GM10266 (cell line): ENCODE measurements around the gene ROR1.

ENCODE experiments used
- DNase-seq: peaks from one replicate; pipeline ENCODE4 v3.0.0; 2012; ENCODE audit errors: extremely low spot score
- TF ChIP-seq, protein P1 (sequence below): IDR thresholded peaks from 2 replicates; pipeline ENCODE4 v1.5.1; 2012; ENCODE audit warnings: mild to moderate bottlenecking, low read depth; ENCODE audit not compliant: control insufficient read depth, insufficient read depth; ENCODE audit errors: missing control alignments

ROR1 gene

DNA sequence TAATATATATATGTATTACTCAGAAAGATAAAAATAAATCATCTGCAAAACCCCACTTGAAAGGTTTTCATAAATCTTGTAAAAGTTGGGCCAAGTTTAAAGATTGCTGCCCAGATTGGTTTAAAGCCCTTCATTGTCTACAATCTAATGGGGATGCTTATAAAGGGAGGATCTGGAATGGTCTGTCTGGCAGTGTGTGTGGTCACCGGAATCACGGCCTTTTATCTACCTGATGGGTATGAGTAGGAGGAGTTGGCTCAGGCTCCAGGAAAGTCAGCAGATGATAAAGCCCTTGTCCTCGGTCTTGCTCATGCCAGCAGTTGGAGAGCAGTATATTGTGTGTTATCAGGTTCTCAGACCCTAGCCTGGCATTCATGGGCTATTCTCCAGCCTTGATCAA is 197.7 kb downstream of the ROR1 start:
- DNase-seq, result no peak
- TF ChIP-seq, protein P1, sequence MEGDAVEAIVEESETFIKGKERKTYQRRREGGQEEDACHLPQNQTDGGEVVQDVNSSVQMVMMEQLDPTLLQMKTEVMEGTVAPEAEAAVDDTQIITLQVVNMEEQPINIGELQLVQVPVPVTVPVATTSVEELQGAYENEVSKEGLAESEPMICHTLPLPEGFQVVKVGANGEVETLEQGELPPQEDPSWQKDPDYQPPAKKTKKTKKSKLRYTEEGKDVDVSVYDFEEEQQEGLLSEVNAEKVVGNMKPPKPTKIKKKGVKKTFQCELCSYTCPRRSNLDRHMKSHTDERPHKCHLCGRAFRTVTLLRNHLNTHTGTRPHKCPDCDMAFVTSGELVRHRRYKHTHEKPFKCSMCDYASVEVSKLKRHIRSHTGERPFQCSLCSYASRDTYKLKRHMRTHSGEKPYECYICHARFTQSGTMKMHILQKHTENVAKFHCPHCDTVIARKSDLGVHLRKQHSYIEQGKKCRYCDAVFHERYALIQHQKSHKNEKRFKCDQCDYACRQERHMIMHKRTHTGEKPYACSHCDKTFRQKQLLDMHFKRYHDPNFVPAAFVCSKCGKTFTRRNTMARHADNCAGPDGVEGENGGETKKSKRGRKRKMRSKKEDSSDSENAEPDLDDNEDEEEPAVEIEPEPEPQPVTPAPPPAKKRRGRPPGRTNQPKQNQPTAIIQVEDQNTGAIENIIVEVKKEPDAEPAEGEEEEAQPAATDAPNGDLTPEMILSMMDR, result no peak

DNA sequence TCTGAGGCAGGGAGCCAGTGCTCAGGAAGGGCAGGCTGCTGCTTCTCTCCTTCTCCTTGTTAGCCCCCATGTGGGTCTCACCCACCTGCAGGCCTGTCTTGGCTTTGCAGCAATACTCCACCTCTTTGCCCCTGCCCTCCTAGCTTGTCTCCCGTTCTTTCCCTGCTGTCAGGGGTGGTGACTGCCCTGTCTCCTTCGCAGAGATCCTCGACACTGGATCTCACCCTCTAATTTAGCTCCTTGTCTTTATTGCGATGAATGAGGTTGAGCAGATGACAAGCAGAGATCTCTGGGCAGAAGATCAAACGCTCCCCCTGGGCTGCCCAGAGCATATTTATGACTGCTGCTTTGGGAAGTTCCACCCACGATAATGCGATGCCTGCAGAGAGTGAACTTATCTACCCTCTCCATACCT is 199.2 kb downstream of the ROR1 start:
- TF ChIP-seq, protein P1, result no peak

DNA sequence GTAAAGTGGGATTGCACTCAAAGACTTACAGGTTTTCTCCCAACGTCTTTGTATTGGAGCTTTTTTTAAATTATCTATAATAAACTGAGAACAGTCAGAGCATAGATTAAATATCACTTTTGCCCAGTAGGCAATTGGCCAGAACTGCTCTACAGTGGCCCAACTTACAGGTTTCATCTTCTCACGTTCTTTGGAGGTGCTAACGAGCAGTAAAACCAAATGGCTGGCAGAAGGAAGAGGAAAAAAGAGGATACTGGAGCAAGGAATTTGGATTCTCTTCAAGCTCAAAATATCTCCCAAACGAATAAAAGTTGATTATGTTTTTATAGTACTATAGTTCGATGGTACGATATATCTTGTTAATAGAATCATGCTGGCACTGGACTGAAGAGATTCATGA is 201.1 kb downstream of the ROR1 start:
- TF ChIP-seq, protein P1, result no peak
- no peak for DNase-seq

More for the DNA sequence above, 199.2 kb downstream of the ROR1 start:
- DNase-seq, result no peak

DNA sequence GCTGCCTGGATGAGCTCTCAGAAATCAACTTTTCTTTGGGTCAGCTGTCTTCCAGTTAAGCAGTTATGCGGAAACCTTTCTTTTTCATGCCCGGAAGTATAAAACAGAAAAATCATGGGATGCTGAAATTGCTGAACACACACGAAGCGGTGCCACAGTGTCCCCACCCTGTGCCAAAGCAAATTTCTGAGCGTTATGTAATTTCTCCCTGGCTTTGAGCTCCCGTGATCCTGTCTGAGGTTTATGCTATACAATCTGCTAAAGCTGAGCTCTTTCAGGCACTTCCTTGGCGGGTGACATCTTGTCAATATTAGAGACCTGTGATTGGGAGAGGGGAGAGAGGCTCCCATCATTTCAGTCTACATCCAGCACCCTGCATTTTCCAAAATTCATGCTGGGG is 201.7 kb downstream of the ROR1 start:
- no peak for DNase-seq
- TF ChIP-seq, protein P1, result no peak

DNA sequence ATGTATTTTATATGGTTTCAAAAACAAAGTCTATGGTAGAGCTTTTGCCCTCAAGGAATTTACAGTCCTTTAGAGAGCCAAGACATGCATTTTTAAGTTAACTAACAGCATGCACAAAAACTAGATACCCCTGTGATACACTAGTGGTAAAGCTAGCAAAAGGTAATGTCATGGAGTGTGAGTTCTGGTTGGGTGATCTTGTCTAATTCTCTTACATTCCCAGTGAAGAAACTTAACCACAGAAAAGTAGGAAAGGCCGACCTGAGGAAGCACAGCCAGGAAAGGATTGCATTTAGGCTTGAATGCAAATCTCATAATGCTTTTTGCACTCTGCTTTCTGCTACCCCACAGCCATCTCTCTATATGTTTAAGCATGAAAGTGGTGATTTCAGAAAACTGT is 202.2 kb downstream of the ROR1 start:
- no peak for DNase-seq
- TF ChIP-seq, protein P1, result no peak

DNA sequence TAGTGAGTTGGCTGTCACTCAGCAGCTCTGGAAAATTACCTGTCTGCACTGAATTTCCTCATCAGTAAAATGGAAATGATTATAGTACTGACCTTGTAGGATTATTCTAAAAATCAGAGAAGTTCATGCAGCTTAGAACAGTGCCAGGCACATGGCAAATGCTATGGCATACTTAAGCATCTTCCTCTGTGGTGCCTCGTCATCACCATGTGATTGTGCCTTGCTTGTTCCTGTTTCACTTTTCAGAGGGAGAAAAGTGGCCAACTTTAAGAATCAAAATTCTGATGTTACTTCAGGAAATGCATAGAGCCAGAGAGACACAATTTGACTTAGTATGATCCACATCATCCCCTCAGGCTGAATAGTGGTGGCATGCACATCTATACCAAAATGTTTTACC is 203.6 kb downstream of the ROR1 start:
- TF ChIP-seq, protein P1, result no peak
- DNase-seq, result no peak

DNA sequence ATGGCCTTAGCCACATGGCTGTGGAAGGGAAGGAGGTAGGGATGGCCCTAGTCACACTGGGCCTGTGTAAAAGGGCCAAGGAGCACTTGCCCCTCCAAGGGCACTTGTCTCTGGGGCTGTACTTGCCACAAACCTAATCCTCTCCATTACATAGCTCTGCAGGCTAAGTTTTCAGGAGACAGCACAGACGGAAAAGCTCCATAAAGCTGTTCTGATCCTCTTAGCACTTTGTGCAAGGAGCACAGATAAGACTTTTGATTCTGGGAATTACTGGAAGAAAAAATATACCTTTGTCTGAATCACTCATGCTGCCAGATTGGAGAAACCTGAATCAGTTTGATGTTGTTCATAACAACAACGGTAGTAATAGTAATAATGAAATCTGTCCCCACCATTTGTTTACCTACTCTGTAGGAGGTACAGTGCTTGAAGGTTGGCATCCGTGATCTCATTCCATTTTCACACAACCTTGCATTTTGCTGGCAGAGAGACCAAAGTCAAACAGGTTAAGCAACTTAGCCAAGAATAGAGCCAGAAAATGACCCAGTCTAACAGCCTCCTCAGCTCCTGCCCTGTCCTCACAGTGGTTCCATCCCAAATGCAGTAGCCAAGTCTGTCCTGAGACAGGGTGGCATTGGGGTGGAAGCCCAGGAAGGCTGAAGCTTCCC is 207.1 kb downstream of the ROR1 start:
- TF ChIP-seq, protein P1, result no peak
- no peak for DNase-seq
